ENCODE results near the gene RAB33A.
"Not testable (repeated sequence)": the region's sequence is repeated elsewhere in the genome, so short reads cannot be mapped to it uniquely, and the experiment has no call there.

The RAB33A gene

GRCh38 chrX:130173190-130173895 is 1.6 kb downstream of the RAB33A start:
- DNase-seq: no peak

GRCh38 chrX:130174045-130174704 is 2.4 kb downstream of the RAB33A start:
- DNase-seq: no peak

GRCh38 chrX:130174937-130175336 is 3.2 kb downstream of the RAB33A start:
- DNase-seq: no peak

- DNase-seq: no peak
Measured at GRCh38 chrX:130176354-130176776, 4.6 kb downstream of the RAB33A start.

GRCh38 chrX:130176942-130177341 is 5.2 kb downstream of the RAB33A start:
- no peak for DNase-seq

- DNase-seq: no peak
Measured at GRCh38 chrX:130179170-130179569, 7.4 kb downstream of the RAB33A start.

- no peak for DNase-seq
Measured at GRCh38 chrX:130179579-130180215, 7.9 kb downstream of the RAB33A start.

- no peak for DNase-seq
Measured at GRCh38 chrX:130184168-130184567, 12.4 kb downstream of the RAB33A start.

- DNase-seq: no peak
Measured at GRCh38 chrX:130184857-130185256, 13.1 kb downstream of the RAB33A start.

- no peak for DNase-seq
Measured at GRCh38 chrX:130186651-130187050, 14.9 kb downstream of the RAB33A start.

- no peak for DNase-seq
Measured at GRCh38 chrX:130190801-130191200, 19.0 kb downstream of the RAB33A start.

GRCh38 chrX:130196466-130196865 is 24.7 kb downstream of the RAB33A start:
- DNase-seq: no peak

- no peak for DNase-seq
Measured at GRCh38 chrX:130197464-130197863, 25.7 kb downstream of the RAB33A start.

GRCh38 chrX:130204647-130205046 is 32.9 kb downstream of the RAB33A start:
- no peak for DNase-seq

- no peak for DNase-seq
Measured at GRCh38 chrX:130211415-130212186, 39.8 kb downstream of the RAB33A start.

GRCh38 chrX:130212371-130212770 is 40.6 kb downstream of the RAB33A start:
- no peak for DNase-seq

- no peak for DNase-seq
Measured at GRCh38 chrX:130213376-130213775, 41.6 kb downstream of the RAB33A start.

GRCh38 chrX:130216320-130216719 is 44.6 kb downstream of the RAB33A start:
- DNase-seq: no peak

- no peak for DNase-seq
Measured at GRCh38 chrX:130224810-130225209, 53.0 kb downstream of the RAB33A start.

- no peak for DNase-seq
Measured at GRCh38 chrX:130228871-130229270, 57.1 kb downstream of the RAB33A start.

GRCh38 chrX:130231184-130231583 is 59.4 kb downstream of the RAB33A start:
- not testable (repeated sequence) for DNase-seq
